Activated naive CD4-positive, alpha-beta T cell treated with anti-CD3 and anti-CD28 coated beads for 36 hours (primary cell): ENCODE data around the gene SPATA4. TPM values are rescaled to one million over a fixed set of nuclear protein-coding genes. Genes with fewer than 3 reads are reported as not detected.

Experiments
- CTCF ChIA-PET: fragments of 350-600 bp; sonication (Branson Sonifier 250); formaldehyde crosslinking; loops from one replicate; lab custom pipeline; 2021; ENCODE audit warnings: antibody characterized with exemption; lab: Charles Lee
- DNase-seq: peaks from one replicate; pipeline ENCODE4 v3.0.0-alpha.2; 2020
- H3K27ac Mint-ChIP-seq: one replicate; pipeline ENCODE4 v1.8.0; 2021; ENCODE audit warnings: mild to moderate bottlenecking, mixed read lengths
- H3K27me3 Mint-ChIP-seq: one replicate; pipeline ENCODE4 v1.8.0; 2021; ENCODE audit warnings: low read depth, mixed read lengths
- H3K36me3 Mint-ChIP-seq: one replicate; pipeline ENCODE4 v1.8.0; 2021; ENCODE audit warnings: low read depth, mixed read lengths
- H3K4me1 Mint-ChIP-seq: one replicate; pipeline ENCODE4 v1.8.0; 2021; ENCODE audit warnings: low read depth, mixed read lengths
- H3K4me3 Mint-ChIP-seq: one replicate; pipeline ENCODE4 v1.8.0; 2021; ENCODE audit warnings: mild to moderate bottlenecking, moderate library complexity, mixed read lengths
- H3K9me3 Mint-ChIP-seq: one replicate; pipeline ENCODE4 v1.8.0; 2021; ENCODE audit warnings: mixed read lengths
- intact Hi-C: fragments of 100-400 bp; cut with micrococcal nuclease; formaldehyde crosslinking; loops from one replicate; pipeline ENCODE4 v1.15.1; 2023
- total RNA-seq, 2 experiments: library from RNA; stranded (reverse); gene quantifications; one replicate each; pipeline ENCODE4 v1.2.3, GENCODE V29; 2021

SPATA4 gene
- not detected for total RNA-seq

DNA sequence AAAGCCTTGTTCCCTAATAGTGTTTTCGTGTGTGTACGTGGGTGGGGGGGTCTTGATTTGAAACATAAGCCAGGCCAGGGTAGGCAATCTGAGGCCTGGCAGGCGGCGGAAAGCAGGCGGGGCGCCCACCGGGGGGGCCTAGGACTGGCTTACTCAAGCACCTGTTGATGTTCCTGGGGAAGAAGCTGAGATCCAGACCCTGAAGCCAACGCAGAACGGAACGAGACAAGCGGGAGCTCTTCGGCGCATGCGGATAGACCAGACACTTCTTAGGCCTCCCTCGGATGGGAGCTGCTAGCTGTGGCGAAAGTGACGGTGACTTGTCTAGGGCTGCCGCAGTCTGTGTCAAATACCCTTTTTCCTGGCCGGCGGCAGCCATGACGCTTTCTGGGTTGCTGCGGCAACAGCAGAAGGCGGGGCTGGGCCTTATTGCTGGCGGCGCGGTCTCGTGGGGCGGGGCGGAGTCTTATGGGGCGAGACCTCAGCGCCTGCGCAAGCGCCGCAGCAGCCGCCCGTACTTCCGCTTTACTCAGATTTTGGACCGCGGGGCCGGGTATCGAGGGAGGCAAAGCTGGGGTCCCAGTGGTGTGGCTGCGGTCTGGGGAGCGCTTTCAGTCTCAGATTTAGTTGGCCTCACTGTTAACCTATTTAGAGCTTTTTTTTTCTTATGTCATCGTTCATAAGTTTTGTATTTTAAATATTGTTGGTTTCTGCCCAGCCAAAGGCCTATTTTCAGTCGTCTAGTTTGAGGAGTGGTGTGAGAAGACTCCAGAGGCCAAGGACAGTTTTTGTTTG, at the start of gene SPATA4:
SPATA4 (minus strand) TSS at position 402 of the 795 bp plus-strand sequence; CDS start at position 379, 23 bp downstream.
- H3K27ac Mint-ChIP-seq: peak within 1 kb of the TSS; percentile 75
- intact Hi-C loops: loop anchor here (1.0 to 2.0 kb wide), 8 partner anchors 8 to 1913 kb away; partner anchors contain the start of genes AGA, CEP44, FBXO8 and NEIL3
- H3K9me3 Mint-ChIP-seq: no peaks in the 10 kb centered on the region
- H3K27me3 Mint-ChIP-seq: peaks cover 12% of the 10 kb centered on the region
- peak; percentile 96 for DNase-seq
- no peaks in the 10 kb centered on the region for H3K36me3 Mint-ChIP-seq
- peaks cover 32% of the 10 kb centered on the region for H3K4me1 Mint-ChIP-seq
- CTCF ChIA-PET: interaction anchor here (0.7 to 1.0 kb wide), 2 partner anchors 146 to 305 kb away, joined by 3 read pairs; no protein-coding TSS in a partner anchor
- peak within 1 kb of the TSS; percentile 76 for H3K4me3 Mint-ChIP-seq

- no peaks in the 10 kb centered on the region for H3K9me3 Mint-ChIP-seq
- no peaks in the 10 kb centered on the region for H3K36me3 Mint-ChIP-seq
- no peaks in the 10 kb centered on the region for H3K4me1 Mint-ChIP-seq
- intact Hi-C loops: no loop called here
- CTCF ChIA-PET: no interaction called here
- H3K4me3 Mint-ChIP-seq: no peak overlapping the region
- no peak overlapping the region for H3K27ac Mint-ChIP-seq
- peaks cover 5% of the 10 kb centered on the region for H3K27me3 Mint-ChIP-seq
- no peak for DNase-seq
These were observed 47.5 kb upstream of the SPATA4 start for GRCh38 chr4:176242764-176243347.

DNA sequence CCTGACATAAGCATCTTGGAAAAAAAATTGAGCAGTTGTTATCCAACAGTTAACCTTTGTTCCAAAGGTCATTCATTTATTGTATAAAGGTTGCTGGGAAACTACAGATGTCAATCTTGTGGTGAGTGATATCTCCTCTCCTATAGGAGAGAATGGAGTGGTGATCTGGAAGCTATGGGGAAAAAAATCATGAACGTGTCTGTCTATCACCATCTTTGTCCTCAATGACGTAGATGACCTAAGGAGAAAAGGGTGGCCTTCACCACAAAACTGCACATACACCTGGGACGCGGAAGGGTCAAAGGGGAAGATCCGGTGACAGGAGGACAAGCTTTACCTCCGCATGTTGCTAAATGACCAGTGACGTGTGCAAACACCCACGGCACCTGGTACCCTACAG, 46.3 kb upstream of the SPATA4 start:
- Mint-ChIP-seq H3K9me3 (no peaks in the 10 kb centered on the region), H3K36me3 (no peaks in the 10 kb centered on the region), H3K4me3 (no peak overlapping the region), H3K4me1 (no peaks in the 10 kb centered on the region), H3K27me3 (peaks cover 8% of the 10 kb centered on the region), H3K27ac (no peak overlapping the region)
- intact Hi-C loops: no loop called here
- no peak for DNase-seq
- CTCF ChIA-PET: interaction anchor here (0.6 kb wide), 1 partner anchor 202 kb away, joined by 3 read pairs; no protein-coding TSS in a partner anchor

DNA sequence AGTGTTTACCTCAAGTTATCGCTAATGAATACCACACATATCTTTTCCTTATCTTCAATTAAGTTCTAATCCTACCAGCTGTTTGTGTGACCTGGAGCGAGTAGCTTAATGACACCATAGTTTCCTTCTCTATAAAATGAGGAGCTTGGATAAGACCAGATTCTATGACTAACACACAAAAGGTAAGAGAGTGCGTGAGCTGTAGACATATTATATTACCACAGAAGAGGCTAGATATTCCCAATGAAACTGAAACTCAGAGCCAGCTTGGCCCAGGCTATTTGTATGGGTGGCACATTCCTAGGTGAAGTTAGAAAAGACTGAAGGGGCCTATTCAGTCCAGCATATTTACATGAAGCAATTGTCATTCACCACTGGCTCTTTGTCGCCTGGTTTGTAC, 43.4 kb upstream of the SPATA4 start:
- no peaks in the 10 kb centered on the region for H3K36me3 Mint-ChIP-seq
- intact Hi-C loops: no loop called here

GRCh38 chr4:176238157-176238610, 42.8 kb upstream of the SPATA4 start:
- CTCF ChIA-PET: interaction anchor here (0.5 to 0.9 kb wide), 2 partner anchors 81 to 104 kb away, joined by 4 to 6 read pairs; no protein-coding TSS in a partner anchor
- Mint-ChIP-seq H3K4me1 (no peaks in the 10 kb centered on the region), H3K36me3 (no peaks in the 10 kb centered on the region), H3K27ac (no peak overlapping the region), H3K9me3 (no peaks in the 10 kb centered on the region), H3K27me3 (peaks cover 6% of the 10 kb centered on the region), H3K4me3 (no peak overlapping the region)
- intact Hi-C loops: no loop called here
- no peak for DNase-seq

More for the DNA sequence above, 43.4 kb upstream of the SPATA4 start:
- Mint-ChIP-seq H3K27ac (no peak overlapping the region), H3K4me3 (no peak overlapping the region), H3K27me3 (peaks cover 6% of the 10 kb centered on the region), H3K4me1 (no peaks in the 10 kb centered on the region), H3K9me3 (no peaks in the 10 kb centered on the region)
- CTCF ChIA-PET: no interaction called here
- no peak for DNase-seq

- Mint-ChIP-seq H3K36me3 (no peaks in the 10 kb centered on the region), H3K27me3 (peaks cover 6% of the 10 kb centered on the region), H3K27ac (no peak overlapping the region), H3K9me3 (no peaks in the 10 kb centered on the region), H3K4me1 (no peaks in the 10 kb centered on the region), H3K4me3 (no peak overlapping the region)
- no peak for DNase-seq
- intact Hi-C loops: no loop called here
- CTCF ChIA-PET: no interaction called here
These were observed 41.6 kb upstream of the SPATA4 start for GRCh38 chr4:176236946-176237345.

- DNase-seq: no peak
- no peaks in the 10 kb centered on the region for H3K9me3 Mint-ChIP-seq
- intact Hi-C loops: no loop called here
- H3K27ac Mint-ChIP-seq: no peak overlapping the region
- H3K36me3 Mint-ChIP-seq: no peaks in the 10 kb centered on the region
- peaks cover 8% of the 10 kb centered on the region for H3K27me3 Mint-ChIP-seq
- H3K4me1 Mint-ChIP-seq: no peaks in the 10 kb centered on the region
- CTCF ChIA-PET: no interaction called here
- H3K4me3 Mint-ChIP-seq: no peak overlapping the region
These were observed 35.5 kb upstream of the SPATA4 start for GRCh38 chr4:176230836-176231235.

- Mint-ChIP-seq H3K9me3 (no peaks in the 10 kb centered on the region), H3K4me3 (no peak overlapping the region), H3K27ac (no peak overlapping the region), H3K4me1 (no peaks in the 10 kb centered on the region), H3K36me3 (no peaks in the 10 kb centered on the region), H3K27me3 (peaks cover 8% of the 10 kb centered on the region)
- CTCF ChIA-PET: no interaction called here
- intact Hi-C loops: no loop called here
- no peak for DNase-seq
These were observed 34.3 kb upstream of the SPATA4 start for GRCh38 chr4:176229645-176230044.

- no peak overlapping the region for H3K4me3 Mint-ChIP-seq
- no peaks in the 10 kb centered on the region for H3K9me3 Mint-ChIP-seq
- no peaks in the 10 kb centered on the region for H3K36me3 Mint-ChIP-seq
- DNase-seq: no peak
- peaks cover 8% of the 10 kb centered on the region for H3K27me3 Mint-ChIP-seq
- no peaks in the 10 kb centered on the region for H3K4me1 Mint-ChIP-seq
- H3K27ac Mint-ChIP-seq: no peak overlapping the region
- intact Hi-C loops: no loop called here
- CTCF ChIA-PET: no interaction called here
These were observed 31.4 kb upstream of the SPATA4 start for GRCh38 chr4:176226736-176227135.

GRCh38 chr4:176223561-176223960, 28.2 kb upstream of the SPATA4 start:
- intact Hi-C loops: no loop called here
- Mint-ChIP-seq H3K27ac (no peak overlapping the region), H3K36me3 (no peaks in the 10 kb centered on the region), H3K4me3 (no peak overlapping the region), H3K27me3 (peaks cover 8% of the 10 kb centered on the region), H3K4me1 (no peaks in the 10 kb centered on the region), H3K9me3 (no peaks in the 10 kb centered on the region)
- CTCF ChIA-PET: no interaction called here
- no peak for DNase-seq

GRCh38 chr4:176222149-176222548, 26.8 kb upstream of the SPATA4 start:
- Mint-ChIP-seq H3K36me3 (no peaks in the 10 kb centered on the region), H3K27ac (no peak overlapping the region), H3K9me3 (no peaks in the 10 kb centered on the region), H3K4me1 (no peaks in the 10 kb centered on the region), H3K27me3 (peaks cover 6% of the 10 kb centered on the region), H3K4me3 (no peak overlapping the region)
- intact Hi-C loops: no loop called here
- CTCF ChIA-PET: no interaction called here
- no peak for DNase-seq

DNA sequence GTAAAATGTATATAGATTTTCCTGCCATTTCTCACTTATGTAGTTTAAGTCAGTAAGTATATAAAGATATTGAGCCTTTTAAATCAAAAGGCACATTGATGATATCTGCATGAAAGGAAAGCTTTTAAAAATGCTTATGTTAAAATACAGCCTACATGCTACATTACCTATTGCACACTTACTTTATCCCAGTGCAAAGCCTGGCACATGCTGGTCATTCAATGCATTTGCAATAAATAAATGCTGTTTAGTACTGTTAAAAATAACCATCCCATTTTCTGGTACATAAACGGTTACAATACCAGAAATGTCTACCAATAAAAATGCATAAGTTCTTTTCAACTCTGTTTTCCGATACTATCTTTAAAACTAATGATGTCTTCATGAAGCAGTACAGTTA, 22.1 kb upstream of the SPATA4 start:
- Mint-ChIP-seq H3K9me3 (peaks cover under 1% of the 10 kb centered on the region), H3K4me1 (no peaks in the 10 kb centered on the region), H3K27ac (no peak overlapping the region), H3K36me3 (no peaks in the 10 kb centered on the region), H3K27me3 (no peaks in the 10 kb centered on the region), H3K4me3 (no peak overlapping the region)
- no peak for DNase-seq
- CTCF ChIA-PET: interaction anchor here (0.9 kb wide), 1 partner anchor 46 kb away, joined by 3 read pairs; no protein-coding TSS in a partner anchor
- intact Hi-C loops: loop anchor here (1.0 kb wide), 1 partner anchor 67 kb away; no protein-coding TSS in a partner anchor
